Measurements from ENCODE around the gene EDAR. TPM values are rescaled to one million over a fixed set of nuclear protein-coding genes. Genes with fewer than 3 reads are reported as not detected.

Gene EDAR
- total RNA-seq, 1 donor from 2014 or later: 0.33 TPM

- H3K4me3 ChIP-seq: no peak overlapping the region
- H3K27me3 ChIP-seq (ENCODE audit: low read depth): no peaks in the 10 kb centered on the region
- H3K4me1 ChIP-seq: no peaks in the 10 kb centered on the region
- intact Hi-C loops (cut with micrococcal nuclease): no loop called here
- H3K27ac ChIP-seq (replicated peaks): no peak overlapping the region
- H3K9me3 ChIP-seq (replicated peaks): no peaks in the 10 kb centered on the region
- H3K36me3 ChIP-seq: no peaks in the 10 kb centered on the region
- no peak for DNase-seq
- no peak for TF ChIP-seq CTCF (IDR thresholded peaks at IDR 0.05; ENCODE audit: borderline replicate concordance)
Observed at GRCh38 chr2:109013051-109013450, 24.0 kb upstream of the EDAR start.

- DNase-seq: no peak
- TF ChIP-seq CTCF (IDR thresholded peaks at IDR 0.05; ENCODE audit: borderline replicate concordance): no peak
- H3K4me1 ChIP-seq: no peaks in the 10 kb centered on the region
- no peaks in the 10 kb centered on the region for H3K9me3 ChIP-seq (replicated peaks)
- no peaks in the 10 kb centered on the region for H3K36me3 ChIP-seq
- no peak overlapping the region for H3K4me3 ChIP-seq
- intact Hi-C loops (cut with micrococcal nuclease): no loop called here
- H3K27ac ChIP-seq (replicated peaks): no peak overlapping the region
- no peaks in the 10 kb centered on the region for H3K27me3 ChIP-seq (ENCODE audit: low read depth)
Observed at GRCh38 chr2:109009920-109010610, 21.0 kb upstream of the EDAR start.

- no peak for DNase-seq
- Histone ChIP-seq H3K4me1 (no peaks in the 10 kb centered on the region), H3K4me3 (no peak overlapping the region), H3K9me3 (replicated peaks) (no peaks in the 10 kb centered on the region), H3K36me3 (no peaks in the 10 kb centered on the region), H3K27me3 (ENCODE audit: low read depth) (no peaks in the 10 kb centered on the region), H3K27ac (replicated peaks) (no peak overlapping the region)
- TF ChIP-seq CTCF (IDR thresholded peaks at IDR 0.05; ENCODE audit: borderline replicate concordance): no peak
- intact Hi-C loops (cut with micrococcal nuclease): no loop called here
Observed at GRCh38 chr2:109006971-109007370, 18.0 kb upstream of the EDAR start.

GRCh38 chr2:109005686-109006204, 16.7 kb upstream of the EDAR start:
- intact Hi-C loops (cut with micrococcal nuclease): no loop called here
- no peak for DNase-seq
- no peak for TF ChIP-seq CTCF (IDR thresholded peaks at IDR 0.05; ENCODE audit: borderline replicate concordance)
- Histone ChIP-seq H3K27me3 (ENCODE audit: low read depth) (no peaks in the 10 kb centered on the region), H3K4me1 (no peaks in the 10 kb centered on the region), H3K27ac (replicated peaks) (no peak overlapping the region), H3K9me3 (replicated peaks) (no peaks in the 10 kb centered on the region), H3K36me3 (no peaks in the 10 kb centered on the region), H3K4me3 (no peak overlapping the region)

GRCh38 chr2:109001201-109001600, 12.2 kb upstream of the EDAR start:
- H3K27ac ChIP-seq (replicated peaks): no peak overlapping the region
- intact Hi-C loops (cut with micrococcal nuclease): no loop called here
- H3K36me3 ChIP-seq: no peaks in the 10 kb centered on the region
- TF ChIP-seq CTCF (IDR thresholded peaks at IDR 0.05; ENCODE audit: borderline replicate concordance): no peak
- H3K9me3 ChIP-seq (replicated peaks): no peaks in the 10 kb centered on the region
- DNase-seq: no peak
- no peak overlapping the region for H3K4me3 ChIP-seq
- no peaks in the 10 kb centered on the region for H3K4me1 ChIP-seq
- H3K27me3 ChIP-seq (ENCODE audit: low read depth): peaks cover 4% of the 10 kb centered on the region
